SJCRH30 (cell line): ENCODE results near the gene TRPM3. TPM values are rescaled to one million over a fixed set of nuclear protein-coding genes. Genes with fewer than 3 reads are reported as not detected.
"Not testable (repeated sequence)": the region's sequence is repeated elsewhere in the genome, so short reads cannot be mapped to it uniquely, and the experiment has no call there.

ENCODE experiments used
- DNase-seq, 2 experiments: peaks; one replicate each; pipeline ENCODE4 v3.0.0-alpha.2; 2015 to 2020
- H3K27ac ChIP-seq: fragments of 250-450 bp; sonication (Bioruptor Pico); 2 replicates; pipeline ENCODE4 v1.5.1; 2020; ENCODE audit warnings: mild to moderate bottlenecking, moderate library complexity
- H3K27me3 ChIP-seq: fragments of 250-450 bp; sonication (Bioruptor Pico); 2 replicates; pipeline ENCODE4 v1.5.1; 2020; ENCODE audit warnings: mild to moderate bottlenecking, moderate library complexity
- H3K36me3 ChIP-seq: fragments of 250-450 bp; sonication (Bioruptor Pico); 2 replicates; pipeline ENCODE4 v1.5.1; 2020; ENCODE audit warnings: mild to moderate bottlenecking, moderate library complexity
- H3K4me1 ChIP-seq: fragments of 250-450 bp; sonication (Bioruptor Pico); 2 replicates; pipeline ENCODE4 v1.5.1; 2020; ENCODE audit warnings: mild to moderate bottlenecking, moderate library complexity
- H3K4me3 ChIP-seq: fragments of 250-450 bp; sonication (Bioruptor Pico); 2 replicates; pipeline ENCODE4 v1.5.1; 2020; ENCODE audit warnings: mild to moderate bottlenecking, moderate library complexity
- H3K9me3 ChIP-seq: fragments of 250-450 bp; sonication (Bioruptor Pico); replicated peaks from 2 replicates; pipeline ENCODE4 v1.5.1; 2020; ENCODE audit warnings: mild to moderate bottlenecking, moderate library complexity
- total RNA-seq: library from RNA; depleted of rRNA; stranded (reverse); fragments of >200 nt; shearing (Covaris generic); gene quantifications from 2 replicates; pipeline ENCODE4 v1.2.3, GENCODE V29; 2014

Gene TRPM3
- total RNA-seq, 1 experiment from 2014 or later = 0.30 TPM

DNA sequence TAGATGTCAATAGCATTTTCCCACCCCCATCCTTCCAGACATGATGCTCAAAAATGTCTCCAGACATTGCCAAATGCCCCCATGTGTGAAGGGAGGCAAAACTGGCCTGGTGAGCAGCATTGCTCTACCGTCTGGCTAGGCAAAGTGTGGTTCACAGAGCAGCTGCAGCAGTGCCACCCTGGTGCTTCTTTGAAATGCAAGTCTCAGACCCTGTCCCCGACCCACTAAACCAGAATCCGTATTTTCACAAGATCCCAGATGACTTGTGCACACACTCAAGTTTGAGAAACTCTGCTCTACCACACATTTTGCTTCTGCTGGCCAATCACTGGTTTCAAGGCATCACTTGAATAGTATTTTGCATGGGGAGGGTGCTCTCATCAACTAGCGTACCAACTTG, 480.4 kb downstream of the TRPM3 start:
- no peaks in the 10 kb centered on the region for H3K9me3 ChIP-seq
- H3K36me3 ChIP-seq = no peaks in the 10 kb centered on the region
- no peak for DNase-seq
- peaks cover 4% of the 10 kb centered on the region; the same call in 1 of the 2 replicates for H3K27me3 ChIP-seq
- H3K27ac ChIP-seq = no peak overlapping the region
- H3K4me3 ChIP-seq = no peak overlapping the region
- no peaks in the 10 kb centered on the region for H3K4me1 ChIP-seq

- H3K4me1 ChIP-seq = no peaks in the 10 kb centered on the region
- H3K4me3 ChIP-seq = no peak overlapping the region
- H3K36me3 ChIP-seq = no peaks in the 10 kb centered on the region
- peak in 1 of 2 experiments; percentile 69 for DNase-seq
- H3K9me3 ChIP-seq = no peaks in the 10 kb centered on the region
- H3K27me3 ChIP-seq = peaks cover 4% of the 10 kb centered on the region; the same call in 1 of the 2 replicates
- H3K27ac ChIP-seq = no peak overlapping the region
Measured at GRCh38 chr9:70639853-70640814, 481.3 kb downstream of the TRPM3 start.

GRCh38 chr9:70635790-70636189, 485.6 kb downstream of the TRPM3 start:
- peak; percentile 31 to 68 for DNase-seq
- H3K27ac ChIP-seq = no peak overlapping the region
- no peaks in the 10 kb centered on the region for H3K4me1 ChIP-seq
- 0 out of 2 replicates have a peak, but pooled peaks cover 2% of the 10 kb centered on the region for H3K27me3 ChIP-seq
- H3K9me3 ChIP-seq = no peaks in the 10 kb centered on the region
- no peaks in the 10 kb centered on the region for H3K36me3 ChIP-seq
- no peak overlapping the region for H3K4me3 ChIP-seq

DNA sequence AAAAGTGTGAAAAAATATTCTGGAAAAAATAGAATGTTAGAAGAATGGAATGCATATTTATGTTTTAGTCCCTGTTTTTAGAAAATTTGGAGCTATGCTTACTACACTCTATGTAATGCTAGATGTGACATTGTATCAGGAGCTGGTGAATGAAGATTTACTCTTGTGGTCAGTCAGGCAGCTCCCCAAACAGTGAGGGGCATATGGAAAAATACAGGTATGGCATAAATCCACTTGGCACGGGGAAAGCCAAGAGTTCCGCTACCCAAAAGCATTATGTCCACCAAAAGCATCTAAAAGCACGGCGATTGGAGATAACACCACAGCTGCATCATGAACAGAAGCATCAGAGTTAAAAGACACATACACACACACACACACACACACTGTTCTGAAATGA, 486.7 kb downstream of the TRPM3 start:
- Histone ChIP-seq H3K4me1 (no peaks in the 10 kb centered on the region), H3K36me3 (no peaks in the 10 kb centered on the region), H3K9me3 (no peaks in the 10 kb centered on the region), H3K27ac (no peak overlapping the region), H3K4me3 (no peak overlapping the region), H3K27me3 (0 out of 2 replicates have a peak, but pooled peaks cover 2% of the 10 kb centered on the region)
- no peak for DNase-seq

DNA sequence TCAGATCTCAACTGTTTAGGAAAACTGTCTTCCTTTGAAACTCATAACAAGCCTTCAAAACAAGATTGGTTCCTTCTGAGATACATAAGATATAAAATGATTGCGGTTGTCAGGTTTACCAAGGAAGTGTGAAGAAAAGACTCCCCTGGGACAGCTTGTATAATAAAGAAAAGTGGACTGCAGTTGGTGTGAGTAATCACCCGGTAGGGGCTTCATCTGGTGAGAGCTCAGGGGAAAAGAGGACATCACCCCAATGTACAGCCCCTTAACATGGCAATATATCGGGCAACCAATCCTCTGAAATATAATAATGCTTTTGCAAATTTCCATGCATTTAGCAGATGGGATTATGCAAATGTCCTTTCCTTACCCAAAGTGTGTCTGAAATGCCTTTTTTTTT, 490.4 kb downstream of the TRPM3 start:
- Histone ChIP-seq H3K9me3 (no peaks in the 10 kb centered on the region), H3K27me3 (peaks cover 2% of the 10 kb centered on the region; the same call in 1 of the 2 replicates), H3K36me3 (no peaks in the 10 kb centered on the region), H3K27ac (no peak overlapping the region), H3K4me1 (no peaks in the 10 kb centered on the region), H3K4me3 (no peak overlapping the region)
- no peak for DNase-seq

DNA sequence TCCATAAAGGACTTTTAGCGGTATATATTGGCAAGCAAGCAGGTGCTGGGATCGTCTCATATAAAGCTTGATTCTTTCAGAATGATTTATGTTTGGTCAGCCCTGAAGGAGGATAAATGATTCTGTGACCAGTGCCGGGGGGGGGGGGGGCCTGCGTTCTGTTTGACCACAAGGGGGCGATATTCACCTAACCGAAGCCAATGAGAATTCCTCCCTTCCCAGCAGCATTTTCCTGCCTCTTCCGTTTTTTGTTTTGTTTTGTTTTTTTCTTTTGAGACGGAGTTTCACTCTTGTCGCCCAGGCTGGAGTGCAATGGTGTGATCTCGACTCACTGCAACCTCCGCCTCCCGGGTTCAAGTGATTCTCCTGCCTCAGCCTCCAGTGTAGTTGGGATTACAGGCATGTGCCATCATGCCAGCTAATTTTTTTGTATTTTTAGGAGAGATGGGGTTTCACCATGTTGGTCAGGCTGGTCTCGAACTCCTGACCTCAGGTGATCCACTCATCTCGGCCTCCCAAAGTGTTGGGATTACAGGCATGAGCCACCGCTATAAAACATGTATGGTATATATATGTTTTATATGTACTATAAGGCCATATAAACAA, 492.2 kb downstream of the TRPM3 start:
- H3K27ac ChIP-seq, H3K27me3 ChIP-seq, H3K4me3 ChIP-seq, H3K4me1 ChIP-seq, H3K36me3 ChIP-seq, H3K9me3 ChIP-seq: not testable (repeated sequence)
- DNase-seq = peak in 1 of 2 experiments; percentile 63

GRCh38 chr9:70625078-70625477, 496.3 kb downstream of the TRPM3 start:
- Histone ChIP-seq H3K27me3 (no peaks in the 10 kb centered on the region; the same call in 1 of the 2 replicates), H3K9me3 (no peaks in the 10 kb centered on the region), H3K4me1 (no peaks in the 10 kb centered on the region), H3K4me3 (no peak overlapping the region), H3K36me3 (no peaks in the 10 kb centered on the region), H3K27ac (no peak overlapping the region)
- no peak for DNase-seq

GRCh38 chr9:70618784-70619183, 502.6 kb downstream of the TRPM3 start:
- Histone ChIP-seq H3K27me3 (no peaks in the 10 kb centered on the region), H3K4me3 (no peak overlapping the region), H3K27ac (no peak overlapping the region), H3K9me3 (no peaks in the 10 kb centered on the region), H3K4me1 (peaks cover 21% of the 10 kb centered on the region), H3K36me3 (no peaks in the 10 kb centered on the region)
- DNase-seq = peak in 1 of 2 experiments; percentile 26

GRCh38 chr9:70617033-70617828, 504.2 kb downstream of the TRPM3 start:
- no peak for DNase-seq

GRCh38 chr9:70616228-70616990, 505.0 kb downstream of the TRPM3 start:
- H3K4me1 ChIP-seq = peaks cover 21% of the 10 kb centered on the region
- no peak for DNase-seq
- H3K36me3 ChIP-seq = no peaks in the 10 kb centered on the region
- no peak overlapping the region for H3K4me3 ChIP-seq
- no peaks in the 10 kb centered on the region for H3K27me3 ChIP-seq
- H3K9me3 ChIP-seq = no peaks in the 10 kb centered on the region
- H3K27ac ChIP-seq = peak overlapping the region; percentile 34; the same call in 1 of the 2 replicates

More at GRCh38 chr9:70617033-70617828, 504.2 kb downstream of the TRPM3 start:
- no peak overlapping the region for H3K4me3 ChIP-seq
- H3K27me3 ChIP-seq = no peaks in the 10 kb centered on the region
- no peak overlapping the region for H3K27ac ChIP-seq
- H3K9me3 ChIP-seq = no peaks in the 10 kb centered on the region
- no peaks in the 10 kb centered on the region for H3K36me3 ChIP-seq
- peaks cover 21% of the 10 kb centered on the region for H3K4me1 ChIP-seq

DNA sequence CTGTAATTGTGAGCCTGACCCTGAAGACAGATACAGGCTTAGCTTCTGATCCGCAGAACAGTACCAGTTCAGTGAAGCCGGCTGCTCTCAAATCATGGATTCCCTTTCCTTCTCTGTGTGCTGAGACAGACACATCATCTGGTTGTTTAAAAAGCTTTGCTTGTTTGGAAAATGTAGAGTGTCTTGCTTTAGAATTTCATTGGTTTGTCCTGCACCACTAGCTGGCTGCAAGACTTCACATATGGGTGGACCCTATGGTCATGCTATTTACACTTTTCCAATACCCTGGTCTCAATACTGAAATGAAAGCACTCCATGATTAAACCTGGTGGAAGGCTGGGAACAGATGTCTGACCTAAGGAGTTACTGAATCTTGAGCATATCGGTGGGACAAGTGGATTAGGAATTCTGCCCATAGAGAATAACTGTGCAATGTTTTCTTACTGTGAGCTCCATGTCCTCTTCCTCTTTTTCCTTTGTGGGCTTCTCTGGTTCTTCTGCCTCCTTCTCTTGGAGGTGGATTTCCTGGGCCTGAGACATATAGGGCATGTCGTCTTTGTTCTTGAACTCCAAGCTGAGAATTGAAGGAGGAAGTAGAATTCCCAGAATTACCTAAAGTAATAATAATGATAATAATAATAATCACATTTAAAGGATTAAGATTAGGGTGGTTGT, 505.8 kb downstream of the TRPM3 start:
- Histone ChIP-seq H3K27ac (peak overlapping the region; percentile 34; the same call in 1 of the 2 replicates), H3K4me3 (peak overlapping the region; percentile 4; the same call in 1 of the 2 replicates), H3K9me3 (no peaks in the 10 kb centered on the region), H3K36me3 (no peaks in the 10 kb centered on the region), H3K4me1 (peaks cover 21% of the 10 kb centered on the region), H3K27me3 (no peaks in the 10 kb centered on the region)
- DNase-seq = peak in 1 of 2 experiments; percentile 56

GRCh38 chr9:70614786-70615463, 506.5 kb downstream of the TRPM3 start:
- DNase-seq = peak in 1 of 2 experiments; percentile 49
- Histone ChIP-seq H3K9me3 (no peaks in the 10 kb centered on the region), H3K27me3 (no peaks in the 10 kb centered on the region), H3K27ac (peak overlapping the region; percentile 34; the same call in 1 of the 2 replicates), H3K36me3 (no peaks in the 10 kb centered on the region), H3K4me1 (peaks cover 21% of the 10 kb centered on the region), H3K4me3 (peak overlapping the region; percentile 4; the same call in 1 of the 2 replicates)
